CD4-positive, alpha-beta T cell treated with Interleukin-17A for 1 hour (primary cell): ENCODE results near the gene HMCN1.

Experiments used
- DNase-seq: peaks from one replicate; pipeline ENCODE4 v3.0.0-alpha.2; 2020

HMCN1 gene

DNA sequence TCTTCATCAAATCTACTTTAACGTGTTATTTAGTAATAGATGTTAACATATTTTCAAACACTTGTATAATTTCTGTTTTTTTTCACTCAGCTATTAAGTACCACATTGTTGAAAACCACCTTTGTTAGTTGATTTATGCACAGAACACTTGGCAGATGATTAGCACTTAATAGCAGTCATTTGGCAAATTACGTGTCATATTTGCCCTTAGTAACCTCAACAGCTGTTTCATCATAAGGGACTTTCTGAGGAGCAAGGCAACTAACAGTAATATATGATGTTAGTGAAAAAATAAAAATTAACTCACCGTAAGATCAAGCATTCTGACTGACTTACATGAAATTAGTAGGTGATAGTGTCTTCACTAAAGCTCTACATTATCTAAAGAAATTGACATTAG lies 186.4 kb downstream of the HMCN1 start:
- no peak for DNase-seq

DNA sequence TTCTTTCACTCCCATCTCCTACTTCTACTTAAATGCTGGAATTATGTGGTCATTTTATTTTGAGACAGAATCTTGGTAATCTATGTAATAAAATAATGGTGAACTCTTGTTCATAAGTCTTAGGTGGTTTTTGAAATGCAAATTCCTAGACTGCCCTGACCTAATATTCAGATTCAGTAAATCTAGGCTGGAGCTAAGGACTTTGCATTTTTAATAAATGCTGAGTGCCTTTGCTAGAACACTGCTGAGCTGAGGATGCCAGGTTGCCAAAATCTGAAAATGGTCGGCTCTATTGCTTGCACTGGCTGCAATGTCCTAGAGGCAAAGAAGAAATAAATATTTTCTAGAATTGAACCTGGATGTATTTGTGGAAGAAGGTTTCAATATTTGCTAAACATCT lies 187.4 kb downstream of the HMCN1 start:
- DNase-seq = no peak

DNA sequence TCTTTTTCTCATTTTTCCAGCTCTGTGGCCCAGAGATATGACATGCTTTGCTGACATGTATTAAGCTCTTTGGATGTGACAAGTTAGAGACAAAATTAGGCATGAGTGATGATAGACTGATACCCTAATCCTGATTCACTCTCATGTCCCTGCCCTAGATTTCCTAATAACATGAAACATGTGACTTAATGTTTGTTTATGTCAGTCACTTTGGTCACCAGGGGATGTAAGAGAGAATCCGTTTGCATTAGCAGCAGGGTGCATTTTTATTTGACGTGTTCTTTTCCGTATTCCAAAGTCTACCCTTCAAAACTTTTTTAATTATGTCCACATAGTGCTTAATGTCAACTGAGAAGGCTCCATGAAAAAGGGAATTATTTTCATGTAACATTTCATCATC lies 192.4 kb downstream of the HMCN1 start:
- no peak for DNase-seq

DNA sequence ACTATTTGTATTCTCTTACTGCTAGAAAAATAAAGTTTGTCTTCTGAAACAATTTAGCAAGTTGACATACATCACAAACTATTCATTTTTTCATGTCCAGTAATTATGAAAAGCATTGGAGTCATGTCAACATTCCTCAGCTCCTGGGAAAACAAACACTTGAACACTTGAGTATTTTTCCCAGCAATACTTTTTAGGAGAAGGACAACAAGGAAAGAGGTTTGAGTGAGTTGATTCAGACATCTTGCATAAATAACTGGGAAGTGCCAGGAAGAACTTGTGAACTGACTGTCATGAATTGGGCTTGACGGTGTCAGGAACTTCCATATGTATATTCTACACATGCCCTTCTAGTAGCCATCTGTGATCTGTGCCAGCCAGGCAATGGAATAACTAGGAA lies 195.6 kb downstream of the HMCN1 start:
- no peak for DNase-seq

DNA sequence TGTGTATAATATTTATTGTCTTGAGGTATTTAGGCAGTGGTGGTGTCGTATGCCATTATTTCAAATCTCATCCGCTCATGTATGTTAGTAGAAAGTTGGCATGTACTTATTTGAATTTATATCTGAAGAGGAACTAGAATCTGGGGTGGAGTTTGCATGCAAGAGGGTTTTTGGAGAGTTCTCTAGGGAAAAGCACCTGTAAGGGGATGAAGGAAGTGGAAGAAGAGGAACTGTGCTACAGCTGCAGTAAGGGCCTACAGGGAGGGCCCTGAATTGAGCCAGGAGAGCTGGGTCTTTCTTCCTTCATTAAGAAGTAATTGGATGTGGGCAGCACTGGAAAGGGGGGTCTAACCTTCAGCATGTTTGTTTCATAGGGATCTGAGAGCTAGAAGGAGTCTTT lies 197.2 kb downstream of the HMCN1 start:
- no peak for DNase-seq

DNA sequence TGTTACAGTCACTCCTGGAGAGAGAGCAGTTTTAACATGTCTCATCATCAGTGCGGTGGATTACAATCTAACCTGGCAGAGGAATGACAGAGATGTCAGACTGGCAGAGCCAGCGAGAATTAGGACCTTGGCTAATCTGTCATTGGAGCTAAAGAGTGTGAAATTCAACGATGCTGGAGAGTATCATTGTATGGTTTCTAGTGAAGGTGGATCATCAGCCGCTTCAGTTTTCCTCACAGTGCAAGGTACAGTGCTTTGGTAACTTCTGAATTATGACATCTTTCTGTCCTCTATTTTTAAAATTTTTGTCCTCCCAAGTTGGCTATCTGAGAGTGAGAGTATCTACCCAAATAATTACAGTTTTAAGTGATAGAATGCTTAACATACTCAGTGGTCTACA lies 199.4 kb downstream of the HMCN1 start:
- no peak for DNase-seq

DNA sequence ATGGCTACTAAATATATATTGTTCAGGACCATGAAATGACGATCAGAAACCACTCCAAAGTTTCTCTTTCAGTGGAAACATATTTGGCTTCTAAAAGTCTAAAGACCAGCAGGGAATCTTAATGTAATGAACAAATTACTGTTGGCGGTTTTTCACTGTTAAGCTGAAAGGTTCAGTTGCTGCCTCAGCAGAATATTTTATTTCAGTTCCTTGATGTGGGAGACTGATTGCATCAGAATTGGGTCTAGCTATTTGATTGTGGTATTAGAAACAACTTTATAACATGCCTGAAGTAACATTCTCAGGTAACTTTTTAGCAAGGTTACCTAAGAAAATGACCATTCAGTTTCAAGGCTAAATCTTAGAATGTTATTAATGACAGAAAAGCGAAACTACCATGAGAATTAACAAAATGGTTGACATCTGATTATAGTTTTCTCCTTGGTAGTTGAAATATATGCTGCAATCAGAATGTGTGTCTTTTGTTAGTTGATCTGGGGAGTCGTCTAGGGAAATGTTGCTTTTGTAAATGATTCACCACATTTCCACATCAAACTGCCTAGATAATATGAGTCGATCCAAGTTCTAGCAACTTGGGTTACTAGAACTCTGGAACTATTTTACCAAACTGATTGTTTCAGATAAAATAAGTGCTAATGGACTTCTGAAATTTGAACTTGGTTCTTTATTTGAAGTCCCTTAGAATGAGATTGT lies 200.4 kb downstream of the HMCN1 start:
- no peak for DNase-seq

DNA sequence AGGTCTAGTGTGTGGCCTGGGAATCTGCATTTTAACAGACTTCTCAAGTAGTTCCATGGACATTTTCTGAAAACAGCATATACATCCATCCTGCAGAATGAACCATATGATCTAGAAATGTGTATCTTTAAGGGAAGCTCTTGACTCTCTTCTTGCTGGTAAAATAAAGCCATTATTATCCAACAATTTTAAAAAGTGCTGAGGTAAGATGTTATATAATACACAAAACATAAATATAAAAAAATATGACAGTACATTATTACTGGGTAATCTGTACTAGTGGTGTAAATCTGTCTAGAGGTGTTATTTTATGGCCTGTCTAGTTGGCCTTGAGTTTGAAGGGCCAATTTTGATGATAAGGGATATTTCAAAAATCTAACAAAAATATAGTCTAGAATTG lies 201.2 kb downstream of the HMCN1 start:
- no peak for DNase-seq

DNA sequence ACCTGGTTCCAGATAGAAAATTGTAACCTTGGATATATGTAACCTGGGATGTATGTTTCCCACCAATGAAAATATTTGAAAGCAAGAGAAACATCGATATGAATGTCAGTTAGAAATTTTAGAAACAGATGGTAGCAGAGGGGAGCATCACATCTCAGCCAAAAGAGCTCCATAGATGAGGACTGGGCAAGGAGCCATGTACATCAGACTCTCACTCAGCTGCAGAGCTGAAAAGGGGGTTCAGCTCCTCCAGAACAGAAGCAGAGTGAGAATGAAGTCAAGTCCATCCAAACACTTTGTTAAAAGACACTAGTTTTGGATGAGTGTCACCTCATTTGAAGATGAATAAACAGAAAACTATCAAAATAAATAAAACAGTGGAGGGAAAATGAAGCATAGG lies 202.4 kb downstream of the HMCN1 start:
- DNase-seq = no peak

DNA sequence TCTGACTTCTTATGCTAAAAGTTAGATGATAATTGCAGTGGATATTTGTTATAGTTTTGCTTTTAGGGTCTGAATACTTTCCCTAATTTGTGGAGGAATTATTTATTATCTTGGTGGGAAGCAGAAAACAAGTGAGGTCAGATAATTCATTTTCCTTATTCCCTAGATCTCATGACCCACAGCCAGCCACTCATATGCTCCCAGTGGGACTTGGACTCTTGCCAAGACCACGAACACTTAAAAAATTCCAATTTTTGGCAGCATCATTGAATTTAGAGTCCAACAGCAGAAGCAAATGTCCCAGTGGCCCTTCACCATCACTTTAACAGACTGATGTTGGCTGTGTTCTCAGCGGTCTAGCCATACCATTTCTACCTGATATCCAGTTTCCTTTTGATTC lies 204.2 kb downstream of the HMCN1 start:
- DNase-seq = no peak

DNA sequence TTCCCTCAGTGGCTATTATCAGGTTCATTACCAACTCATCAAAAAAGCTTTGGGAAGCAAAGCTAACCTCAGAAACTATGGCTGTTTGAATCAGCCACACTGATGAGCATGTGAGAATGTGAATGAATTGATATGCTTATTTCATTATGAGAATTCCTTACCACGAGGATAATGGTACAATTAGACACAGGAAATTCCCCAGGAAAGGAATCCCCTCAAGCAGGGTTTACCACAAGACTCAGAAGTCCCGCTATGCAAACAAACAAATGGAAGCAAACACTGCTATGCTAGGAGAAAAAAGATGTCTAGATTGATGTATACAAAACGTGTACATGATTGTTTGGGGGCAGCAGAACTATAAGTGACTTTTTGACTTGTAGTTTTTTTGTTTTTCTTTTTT lies 205.0 kb downstream of the HMCN1 start:
- DNase-seq = no peak

DNA sequence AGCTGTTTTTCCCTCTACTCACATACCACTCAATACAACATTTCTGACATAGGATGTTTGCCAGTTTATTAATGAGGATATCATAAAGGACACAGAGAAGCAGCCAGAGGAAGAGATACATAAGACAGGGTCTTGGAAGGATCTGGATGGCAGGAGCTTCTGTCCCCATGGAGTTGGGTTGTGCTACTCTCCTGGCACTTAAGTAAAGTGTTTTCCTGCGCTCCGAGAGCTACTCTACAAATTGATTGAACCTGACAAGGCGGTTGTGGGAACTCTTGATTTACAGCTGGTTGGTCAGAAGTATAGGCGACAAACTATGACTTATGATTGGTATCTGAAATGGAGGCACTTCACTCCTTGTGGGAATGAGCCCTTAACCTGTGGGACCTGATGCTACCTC lies 208.8 kb downstream of the HMCN1 start:
- no peak for DNase-seq

DNA sequence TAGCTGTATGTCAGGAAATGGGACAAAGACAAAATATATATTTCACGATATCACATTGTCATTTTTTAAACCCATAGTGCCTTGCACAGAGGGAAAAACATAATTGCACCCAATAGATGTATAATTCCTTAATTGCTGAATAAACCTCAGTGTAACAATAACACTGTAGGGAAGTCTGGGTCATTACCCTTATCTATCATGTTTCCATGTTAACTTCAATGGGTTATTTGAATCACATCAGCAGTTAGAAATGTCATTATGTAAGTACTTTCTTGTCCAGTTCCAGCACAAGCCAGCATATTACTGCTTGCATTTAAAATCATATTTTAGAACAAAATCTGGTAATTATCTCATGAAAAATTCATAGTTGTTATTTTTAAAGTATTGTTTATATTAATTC lies 222.7 kb downstream of the HMCN1 start:
- no peak for DNase-seq

DNA sequence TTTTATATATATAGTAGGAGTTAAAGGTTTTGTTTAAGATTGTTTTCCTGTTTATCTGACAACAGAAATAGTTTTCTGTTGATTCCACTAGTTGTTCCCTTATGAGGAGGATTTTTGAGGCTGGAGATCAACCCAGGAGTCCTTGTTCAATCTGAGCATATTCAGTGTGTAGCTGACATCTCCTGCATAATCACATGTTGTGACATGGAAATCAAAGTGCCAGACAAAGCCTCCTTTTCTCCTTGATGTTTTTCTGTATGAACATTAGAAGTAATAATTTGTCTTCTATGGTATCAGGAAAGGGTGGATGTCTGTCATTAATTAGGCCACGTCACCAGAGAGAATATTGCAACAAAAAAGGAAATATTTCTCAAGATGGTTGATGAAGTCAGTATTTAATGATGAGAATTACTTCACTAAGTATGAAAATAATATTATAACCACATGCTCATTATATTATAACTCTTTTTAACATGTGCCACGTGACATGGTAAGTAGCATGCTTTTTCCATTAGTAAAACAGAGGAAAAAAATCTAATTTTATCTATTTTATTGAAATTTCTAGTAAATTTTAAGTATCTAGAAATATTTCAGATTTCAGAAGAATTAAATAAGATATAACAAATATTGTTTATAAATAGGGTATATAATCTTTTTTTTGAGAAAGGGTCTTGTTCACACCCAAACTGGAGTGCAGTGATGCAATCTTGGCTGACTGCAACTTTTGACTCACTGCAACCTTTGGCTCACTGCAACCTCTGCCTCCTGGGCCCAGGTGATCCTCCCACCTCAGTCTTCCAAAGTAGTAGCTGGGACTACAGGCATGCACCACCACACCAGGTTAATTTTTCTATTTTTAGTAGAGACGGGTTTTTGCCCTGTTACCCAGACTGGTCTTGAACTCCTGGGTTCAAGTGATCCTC lies 223.5 kb downstream of the HMCN1 start:
- DNase-seq = no peak

DNA sequence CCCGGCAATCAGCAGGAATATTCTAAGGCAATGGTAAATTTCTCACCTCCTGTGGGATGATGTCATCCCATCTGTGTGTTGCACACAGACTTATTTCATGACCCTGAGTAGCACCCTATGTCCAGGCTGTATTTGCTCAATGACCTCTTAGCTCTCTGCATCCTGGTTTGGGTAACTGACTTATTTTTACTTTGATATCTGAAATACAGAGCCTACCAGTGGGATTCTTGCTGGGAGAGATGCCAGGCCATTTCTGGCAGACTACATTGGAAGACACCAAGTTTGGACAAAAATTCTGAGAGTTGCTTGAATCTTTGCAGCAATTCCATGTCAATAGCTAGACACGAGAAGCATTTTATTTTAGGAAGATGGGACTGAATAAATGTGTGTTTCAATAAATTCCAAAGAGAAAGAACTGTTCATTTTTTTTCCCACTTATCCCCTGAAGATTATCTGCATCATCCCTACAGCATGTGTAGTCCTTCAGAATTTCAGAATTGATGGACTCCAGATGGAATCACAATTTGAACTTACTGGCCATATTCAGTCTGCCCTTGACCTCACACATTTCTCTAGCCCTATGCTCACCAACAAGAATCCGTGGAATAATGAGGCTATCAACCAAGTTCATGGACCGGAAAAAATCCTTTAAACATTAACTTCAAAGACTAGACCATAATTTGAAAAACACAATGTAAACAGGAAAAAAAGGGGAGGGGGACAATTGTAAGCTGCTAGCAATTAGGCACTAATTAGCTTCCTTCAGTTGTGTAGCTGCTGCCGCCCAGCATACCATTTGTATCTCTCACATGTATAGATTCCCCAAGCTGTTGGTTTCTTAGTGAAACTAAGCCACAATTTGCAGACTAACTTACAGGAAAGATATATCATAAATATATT lies 226.5 kb downstream of the HMCN1 start:
- DNase-seq = no peak

DNA sequence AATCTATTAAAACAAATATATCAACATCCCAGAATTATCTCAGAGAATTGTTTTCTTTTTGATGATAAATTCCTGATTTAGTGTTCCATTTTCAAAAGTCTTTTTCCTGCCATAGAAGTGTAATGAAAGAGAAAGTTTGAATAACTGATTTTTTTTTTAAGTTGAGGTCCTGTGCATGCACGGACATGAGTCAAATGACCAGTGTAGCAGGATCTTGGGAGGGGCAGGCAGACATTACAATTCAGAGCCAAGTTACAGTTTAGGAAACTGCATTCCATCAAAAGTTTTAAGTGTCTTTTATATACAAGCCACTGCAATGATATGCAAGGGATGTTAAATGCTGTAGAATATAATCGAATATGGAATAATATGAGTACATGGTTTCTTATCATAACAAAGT lies 227.5 kb downstream of the HMCN1 start:
- DNase-seq = no peak

DNA sequence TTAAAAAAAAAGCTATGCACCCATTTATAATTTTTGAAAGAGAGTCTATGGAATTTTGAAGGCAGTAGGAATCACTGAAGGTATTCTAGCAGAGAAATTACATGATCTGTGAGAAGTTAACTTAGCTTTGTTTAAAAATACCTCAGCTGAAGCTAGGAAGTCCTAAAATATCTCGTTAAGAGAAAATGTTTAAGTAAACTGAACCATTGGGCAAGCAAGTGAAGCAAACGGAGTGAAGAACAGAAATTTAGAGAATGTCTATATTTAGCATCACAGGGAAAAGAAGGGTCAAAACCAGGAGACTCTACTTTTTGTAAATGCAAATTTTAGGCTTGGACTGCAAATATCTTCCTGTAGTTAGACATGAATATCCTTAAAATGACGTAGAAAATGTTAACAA lies 230.8 kb downstream of the HMCN1 start:
- DNase-seq = no peak

DNA sequence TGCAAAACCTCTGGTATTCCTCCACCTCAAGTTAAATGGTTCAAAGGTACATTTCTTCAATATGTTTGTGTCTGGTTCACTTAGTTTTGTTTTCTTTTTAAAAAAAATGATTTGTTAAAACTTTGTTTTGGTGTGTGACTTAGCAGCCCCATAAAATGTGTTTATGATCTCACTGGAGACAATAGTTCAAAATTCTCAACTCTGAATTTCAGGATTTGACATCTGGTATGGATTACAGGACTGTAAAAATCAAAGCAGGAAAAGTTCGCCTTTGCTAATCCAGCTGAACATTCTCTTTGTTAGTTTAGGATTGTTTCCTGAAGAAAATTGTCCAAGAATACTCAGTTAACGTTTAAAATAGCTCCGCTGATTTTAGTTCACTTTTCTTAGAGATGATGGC lies 231.7 kb downstream of the HMCN1 start:
- DNase-seq = no peak

DNA sequence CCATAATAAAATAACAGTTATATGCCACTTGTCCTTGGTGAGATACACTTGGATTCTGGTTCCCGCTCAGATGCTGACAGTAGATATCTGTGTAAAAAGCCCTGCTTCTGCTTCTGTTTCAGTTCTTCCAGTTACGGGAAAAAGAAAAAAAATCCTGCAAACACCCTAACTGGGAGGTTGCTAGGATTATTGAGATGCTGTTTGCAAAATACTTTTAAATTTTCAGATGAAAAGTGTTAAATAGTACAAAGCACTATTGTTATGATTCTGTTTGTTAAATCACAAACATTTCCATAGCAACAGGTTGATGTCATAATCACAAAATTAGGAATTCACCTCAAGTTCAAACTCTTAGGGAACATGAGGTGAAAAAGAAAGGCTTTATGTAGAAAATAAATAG lies 232.3 kb downstream of the HMCN1 start:
- DNase-seq = no peak

DNA sequence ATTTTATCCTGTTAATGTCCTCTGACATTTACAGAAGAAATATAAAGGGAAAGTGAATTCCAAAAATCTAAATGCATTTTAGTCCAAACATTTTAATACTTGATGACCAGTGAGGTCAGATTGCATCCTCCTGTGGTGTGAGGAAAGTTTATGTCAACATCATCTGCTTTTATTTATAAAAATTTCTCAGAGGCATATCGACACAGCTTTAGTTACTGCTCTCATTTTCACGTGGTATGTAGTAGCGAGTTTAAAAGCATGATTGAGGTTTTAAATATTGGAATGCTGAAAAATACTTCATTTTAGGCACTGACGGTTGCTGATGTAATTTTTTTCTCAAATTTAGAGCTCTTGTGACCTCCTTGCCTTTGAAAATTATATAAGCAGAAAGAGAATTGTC lies 234.8 kb downstream of the HMCN1 start:
- DNase-seq = no peak

DNA sequence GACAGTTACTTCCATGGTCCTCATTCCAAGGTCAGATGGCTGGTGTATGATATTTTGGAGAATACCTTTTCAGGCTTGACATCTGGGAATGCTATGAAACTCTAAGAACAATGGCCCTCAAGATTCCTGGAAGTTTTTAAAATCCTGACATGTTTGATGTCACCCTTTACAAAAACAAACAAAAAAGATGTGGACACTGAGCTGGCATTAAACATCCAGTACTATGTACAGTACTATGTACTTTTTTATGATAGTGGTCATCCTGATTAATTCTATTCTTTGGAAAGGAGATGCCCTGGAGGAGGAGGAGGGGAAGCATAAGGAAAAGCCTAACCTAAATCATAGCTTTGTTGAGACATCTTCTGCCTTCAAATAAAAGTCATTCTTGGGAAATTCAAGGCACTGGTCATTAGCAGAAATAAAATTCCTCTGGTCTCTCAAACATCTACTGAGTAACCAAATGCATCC lies 235.4 kb downstream of the HMCN1 start:
- no peak for DNase-seq

DNA sequence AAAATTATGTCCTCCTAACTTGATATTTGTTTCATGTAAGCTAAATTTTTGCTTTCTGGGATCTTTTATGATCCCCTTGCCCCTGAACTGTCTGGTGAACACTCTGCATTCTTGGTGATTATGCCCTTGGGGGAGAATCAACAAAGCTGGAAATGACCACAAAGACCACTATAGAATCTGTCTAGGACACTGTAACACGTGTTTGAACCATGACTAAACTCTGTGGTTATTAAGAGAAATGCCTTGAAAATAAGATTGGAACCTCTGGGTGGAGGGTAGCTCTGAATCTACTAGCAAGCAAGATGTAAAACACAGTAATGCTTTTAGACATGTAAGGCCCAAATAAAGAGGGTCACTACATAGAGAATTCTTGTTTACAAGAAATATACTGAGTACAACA lies 237.5 kb downstream of the HMCN1 start:
- DNase-seq = no peak

DNA sequence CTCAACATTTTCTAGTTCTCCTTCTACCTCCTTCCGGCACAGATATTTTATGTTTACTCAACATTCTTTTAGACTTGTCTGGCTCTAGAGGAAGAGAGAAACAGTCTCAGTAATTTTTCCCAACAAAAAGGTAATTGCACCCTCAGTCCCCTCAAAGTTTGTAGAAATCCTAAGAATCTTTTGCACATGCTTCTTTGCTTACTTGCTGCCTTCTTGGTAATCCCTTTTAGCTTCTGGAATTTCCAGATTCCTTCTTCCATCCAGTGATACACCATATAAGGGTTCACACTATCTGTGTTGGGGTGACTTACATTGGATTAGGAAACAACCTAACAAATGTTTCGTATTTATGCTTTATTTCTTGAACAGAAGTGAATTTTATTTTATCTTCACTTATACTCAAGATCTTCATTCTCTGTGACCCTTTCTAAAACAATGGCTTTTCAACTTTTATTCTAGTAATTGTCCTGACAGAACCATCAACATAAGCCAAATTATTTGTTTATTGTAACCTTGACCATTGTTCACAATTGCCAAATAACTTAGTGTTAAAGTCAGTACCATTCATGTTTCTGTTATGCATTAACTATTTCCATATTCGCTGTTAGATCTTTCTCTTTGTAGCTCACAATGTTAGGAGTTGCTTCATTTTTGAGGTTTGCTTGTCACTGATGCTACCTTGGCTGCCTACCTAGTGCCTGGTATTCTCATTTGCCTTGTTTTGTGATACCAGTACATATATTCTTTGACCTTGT lies 238.1 kb downstream of the HMCN1 start:
- no peak for DNase-seq
